ELF-1 (cell line): ENCODE results near the gene HOXB3.

Experiments used
- DNase-seq: peaks from one replicate; pipeline ENCODE4 v3.0.0-alpha.2; 2016; ENCODE audit warnings: low read depth, low spot score

HOXB3 gene

GRCh38 chr17:48600244-48601098, 10.4 kb upstream of the HOXB3 start:
- peak; percentile 86 for DNase-seq

DNA sequence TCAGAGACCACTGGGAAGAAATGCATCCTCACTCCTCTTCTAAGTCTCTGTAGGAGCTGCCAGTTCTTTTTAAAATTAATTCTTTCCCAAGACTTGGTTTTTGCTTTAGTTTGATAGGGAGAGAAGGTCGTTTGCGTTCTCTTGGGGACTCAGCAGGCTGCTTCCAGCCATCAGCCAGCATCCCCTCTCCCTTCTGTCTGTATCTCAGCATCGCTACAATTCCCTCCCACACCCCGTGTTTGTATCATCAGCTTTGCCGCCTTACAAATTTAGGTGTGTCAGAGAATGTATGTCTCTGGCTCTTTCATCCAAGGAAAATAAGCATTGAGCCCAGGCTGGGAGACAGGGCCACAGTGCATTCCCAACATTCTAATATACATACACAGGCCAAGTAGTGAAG, 9.3 kb upstream of the HOXB3 start:
- no peak for DNase-seq

DNA sequence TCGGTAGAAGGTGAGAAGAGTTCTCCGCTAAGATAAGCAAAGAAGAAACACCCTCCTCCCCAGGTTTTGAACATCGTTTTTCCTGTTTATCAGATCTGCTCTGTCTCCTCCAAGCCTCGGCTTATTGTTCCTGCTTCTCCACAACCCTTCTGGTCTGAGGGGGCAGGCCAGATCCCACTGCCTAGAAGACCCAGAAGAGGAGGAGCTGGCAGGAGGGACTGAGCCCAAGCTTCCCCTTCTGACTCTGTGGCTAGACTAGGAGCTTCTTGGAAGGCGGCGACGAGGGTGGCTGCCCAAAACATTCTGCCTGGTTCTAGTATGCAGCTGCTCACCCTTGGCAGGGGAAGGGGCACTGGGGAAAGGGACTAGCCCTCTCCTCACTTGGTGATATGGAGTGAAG, 8.7 kb upstream of the HOXB3 start:
- DNase-seq = no peak

DNA sequence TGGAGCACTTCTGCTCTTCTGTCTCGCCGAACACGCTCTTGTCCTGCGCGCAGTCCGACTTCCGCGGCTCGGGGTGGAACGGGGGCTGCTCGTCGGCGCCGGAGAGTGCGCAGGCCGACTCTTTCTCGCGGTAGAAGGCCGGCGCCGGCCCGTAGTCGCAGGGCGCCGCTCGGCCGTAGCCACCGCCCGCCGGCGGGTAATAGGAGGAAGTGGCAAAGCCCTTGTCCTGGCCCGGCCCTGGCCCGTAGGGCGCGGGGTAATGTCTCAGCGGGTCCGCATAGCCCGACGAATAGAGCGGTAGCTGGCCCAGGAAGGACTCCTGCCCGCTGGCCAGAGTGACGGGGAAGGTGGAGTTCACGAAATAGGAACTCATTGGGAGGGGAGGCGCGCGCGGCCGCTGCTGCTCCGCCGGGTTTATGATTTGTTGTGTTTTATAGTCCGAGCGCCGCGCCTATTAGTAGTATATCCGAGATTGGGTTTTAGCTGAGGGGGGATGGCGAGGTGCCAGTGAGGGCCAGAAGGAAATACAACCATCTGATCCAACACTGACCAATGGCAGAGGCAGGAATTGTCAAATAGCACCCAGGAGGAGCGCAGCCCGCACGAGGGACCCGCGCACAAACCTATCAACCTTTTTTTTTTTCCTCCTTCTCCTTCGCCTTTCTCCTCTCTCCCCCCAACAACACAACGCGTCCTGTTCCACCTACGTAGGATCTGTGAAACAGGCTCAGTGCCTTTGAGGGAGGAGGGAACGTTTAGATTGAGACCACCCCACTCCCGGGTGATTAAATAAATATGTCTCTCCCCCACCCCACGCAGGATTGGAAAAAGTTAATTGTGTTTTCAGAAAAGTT, 8.0 kb upstream of the HOXB3 start:
- DNase-seq = peak; percentile 67

GRCh38 chr17:48597528-48597777, 7.4 kb upstream of the HOXB3 start:
- DNase-seq = no peak

- no peak for DNase-seq
Observed at GRCh38 chr17:48596735-48597527, 6.9 kb upstream of the HOXB3 start.

DNA sequence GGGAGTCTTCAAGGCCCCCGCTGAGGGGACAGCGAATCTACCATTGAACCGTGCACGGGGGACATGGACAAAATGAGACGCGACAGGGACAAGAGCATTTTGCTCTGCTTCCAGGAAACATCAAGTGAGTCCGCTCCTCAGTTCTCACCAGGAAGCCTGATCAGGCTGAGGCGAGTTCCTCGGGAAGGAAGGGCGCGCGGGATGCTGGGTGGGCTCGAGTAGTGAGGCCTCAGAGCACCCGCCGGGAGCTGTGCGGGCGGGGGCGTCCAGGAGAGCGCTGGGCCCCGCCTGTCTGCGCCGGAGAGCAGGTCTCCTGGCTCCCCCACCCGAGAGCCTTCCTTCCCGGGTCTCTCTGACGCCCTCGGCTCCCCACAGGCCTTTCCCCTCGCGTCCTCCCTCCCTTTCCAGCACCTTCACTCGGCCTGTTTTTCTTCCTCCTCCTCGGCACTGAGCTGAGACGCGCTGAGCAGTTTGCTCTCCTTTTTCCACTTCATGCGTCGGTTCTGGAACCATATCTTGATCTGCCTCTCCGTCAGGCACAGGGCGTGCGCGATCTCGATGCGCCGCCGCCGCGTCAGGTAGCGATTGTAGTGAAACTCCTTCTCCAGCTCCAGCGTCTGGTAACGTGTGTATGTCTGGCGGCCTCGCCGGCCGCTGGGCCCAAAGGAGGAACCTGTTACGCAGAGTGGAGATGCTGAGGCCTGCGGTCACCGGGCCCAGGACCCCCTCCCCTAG, 6.1 kb upstream of the HOXB3 start:
- DNase-seq = peak; percentile 64

DNA sequence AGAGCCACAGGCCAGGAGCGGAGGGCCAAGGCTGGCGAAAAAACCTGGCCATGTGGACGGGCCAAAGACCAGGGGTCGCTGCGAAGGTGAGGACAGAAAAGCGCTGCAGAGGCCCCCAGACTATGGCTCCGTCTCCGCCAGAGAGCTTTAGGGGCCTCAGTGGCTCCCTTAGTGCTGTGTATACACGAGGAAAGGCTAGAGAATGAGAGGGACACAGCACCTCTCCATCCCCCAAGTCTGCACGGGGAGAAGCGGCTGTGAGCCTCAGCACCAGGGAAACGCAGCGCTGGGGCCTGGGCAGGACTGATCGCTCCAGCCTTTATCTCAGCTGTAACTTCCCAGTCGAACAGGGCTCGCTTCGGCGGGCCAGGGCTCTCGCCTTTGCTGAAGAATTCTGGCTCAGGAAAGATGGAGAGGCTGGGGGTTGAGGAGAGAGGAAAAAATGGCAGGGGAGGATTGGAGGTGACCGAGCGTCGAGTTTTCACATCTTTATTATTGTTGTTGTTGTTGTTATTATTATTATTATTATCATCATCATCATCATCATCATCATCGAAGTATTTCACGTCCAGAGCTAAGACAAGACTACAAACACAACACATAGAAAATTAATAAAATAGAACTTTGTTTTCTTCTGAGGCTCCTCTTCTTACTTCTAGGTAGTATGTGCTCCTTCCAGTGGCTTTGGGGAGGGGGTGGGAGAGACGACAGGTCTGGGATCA, 5.4 kb upstream of the HOXB3 start:
- DNase-seq = peak; percentile 57

DNA sequence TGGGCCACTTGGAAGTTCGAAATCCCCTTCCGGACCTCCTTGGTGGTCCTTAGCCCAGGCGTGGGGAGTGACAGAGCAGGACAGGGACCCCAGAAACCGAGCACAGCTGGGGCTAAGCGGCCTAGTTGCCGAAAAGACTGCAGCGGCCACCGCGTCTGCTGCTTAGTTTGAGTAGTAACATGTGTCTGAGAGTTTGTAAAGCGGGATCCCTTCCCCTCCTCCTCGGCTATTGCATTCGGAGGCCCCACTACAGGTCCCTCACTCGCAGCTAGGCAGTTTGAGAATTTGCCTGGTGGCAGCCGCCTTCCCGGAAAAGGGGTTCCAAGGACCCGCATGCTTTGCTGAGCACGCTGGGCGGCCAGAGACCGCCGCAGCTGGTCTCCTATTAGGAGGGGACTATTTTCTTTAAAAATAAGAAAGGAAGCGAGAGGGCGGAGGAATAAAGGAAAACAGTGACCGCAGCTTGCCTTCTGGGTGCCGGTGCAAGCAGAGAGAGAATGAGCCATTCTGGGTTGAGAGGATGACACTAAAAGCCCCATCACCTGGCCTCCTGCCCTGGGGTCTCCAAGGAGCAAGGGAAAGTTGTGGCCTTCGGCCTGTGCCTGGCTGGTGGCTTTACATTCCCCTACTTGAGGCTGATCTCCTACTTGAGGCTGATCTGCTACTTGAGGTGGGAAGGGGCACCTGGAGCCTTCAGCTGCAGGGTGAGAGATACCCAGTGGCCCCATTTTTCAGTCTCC, 4.7 kb upstream of the HOXB3 start:
- peak; percentile 66 for DNase-seq

DNA sequence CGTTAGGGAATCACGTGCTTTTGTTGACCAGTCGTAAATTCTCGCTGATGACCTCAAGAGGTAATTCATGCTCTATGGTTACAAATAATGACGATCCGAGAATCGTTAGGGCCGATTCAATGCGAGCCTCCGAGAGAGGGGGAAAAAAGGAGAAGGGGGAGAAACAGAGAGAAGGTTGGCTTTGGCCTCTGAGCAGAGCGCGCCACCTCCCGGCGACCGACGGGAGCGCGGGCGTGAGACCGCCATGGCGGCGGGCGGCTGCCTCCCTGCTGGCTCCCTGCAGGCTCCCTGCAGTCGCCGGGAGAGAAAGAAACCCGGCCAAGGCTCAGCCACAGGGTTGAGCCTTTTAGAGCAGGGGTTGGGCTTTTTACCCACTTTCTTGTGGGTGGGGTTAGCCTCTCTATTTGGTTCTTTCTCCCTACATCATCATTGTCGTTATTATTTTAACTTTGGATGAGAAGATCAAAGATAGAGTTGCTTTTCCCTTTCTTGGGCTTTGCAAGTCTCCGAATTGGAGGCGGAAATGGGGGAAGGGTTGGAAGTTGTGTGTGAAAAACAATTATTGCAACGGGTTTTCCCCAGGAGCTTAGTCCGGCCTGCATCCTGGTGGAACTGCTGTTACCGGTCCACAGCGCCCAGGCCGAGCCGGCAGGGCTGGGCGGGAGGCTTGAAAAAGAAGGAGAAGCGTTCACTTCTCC, 3.9 kb upstream of the HOXB3 start:
- peak; percentile 98 for DNase-seq

DNA sequence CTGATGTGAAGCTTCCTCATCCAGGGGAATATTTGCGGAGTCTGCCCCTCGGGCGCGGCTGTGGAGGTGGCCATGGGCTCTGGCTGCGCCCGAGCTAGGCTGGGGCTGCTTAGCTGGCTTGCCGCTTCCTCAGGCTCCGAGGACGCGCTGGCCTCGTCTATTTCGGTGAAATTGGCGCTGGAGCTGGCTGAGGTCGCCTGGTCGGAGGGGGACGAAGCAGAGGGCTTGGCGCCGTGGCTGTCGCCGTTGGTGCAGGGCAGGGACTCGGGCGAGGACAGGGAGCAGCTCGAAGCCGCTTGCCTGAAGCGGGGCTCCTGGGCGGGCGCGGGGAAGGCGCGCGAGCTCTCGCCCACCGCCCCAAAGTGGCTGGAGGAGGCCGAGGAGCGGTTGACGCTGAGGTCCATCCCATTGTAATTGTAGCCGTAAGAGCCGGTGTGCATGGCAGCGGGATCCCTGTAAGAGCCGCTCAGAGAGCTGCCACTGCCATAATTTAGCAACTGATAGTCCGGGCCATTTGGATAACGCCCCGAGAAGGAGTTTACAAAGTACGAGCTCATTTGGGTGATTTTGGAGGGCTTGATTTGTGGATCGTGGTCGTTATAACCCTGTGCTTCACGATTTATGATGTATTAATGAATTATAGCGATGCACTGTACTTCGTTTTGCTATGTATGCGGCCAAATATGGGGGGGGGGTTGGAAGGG, 3.2 kb upstream of the HOXB3 start, which contains the start of gene HOXB5:
HOXB5 (minus strand) TSS at position 654 of the 704 bp plus-strand sequence; CDS start at position 557, 97 bp downstream.
- peak; percentile 77 for DNase-seq

GRCh38 chr17:48592577-48592976, 2.5 kb upstream of the HOXB3 start:
- no peak for DNase-seq

DNA sequence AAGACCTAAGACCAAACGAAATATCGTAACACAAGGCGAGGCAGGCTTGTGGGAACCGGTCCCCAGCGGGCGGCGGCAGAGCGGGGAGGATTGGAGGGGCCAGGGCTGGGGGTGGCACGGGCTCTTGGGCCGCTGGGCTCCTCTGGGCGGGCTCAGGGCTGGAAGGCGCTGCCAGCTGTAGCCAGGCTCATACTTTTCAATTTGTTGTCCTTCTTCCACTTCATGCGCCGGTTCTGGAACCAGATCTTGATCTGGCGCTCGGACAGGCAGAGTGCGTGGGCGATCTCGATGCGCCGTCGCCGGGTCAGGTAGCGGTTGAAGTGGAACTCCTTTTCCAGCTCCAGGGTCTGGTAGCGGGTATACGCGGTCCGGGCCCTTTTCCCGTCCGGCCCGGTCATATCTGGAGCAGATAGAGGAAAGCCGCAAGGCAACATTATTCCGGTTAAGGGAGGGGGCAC, 2.0 kb upstream of the HOXB3 start:
- DNase-seq = no peak

GRCh38 chr17:48591255-48592056, 1.4 kb upstream of the HOXB3 start:
- no peak for DNase-seq

DNA sequence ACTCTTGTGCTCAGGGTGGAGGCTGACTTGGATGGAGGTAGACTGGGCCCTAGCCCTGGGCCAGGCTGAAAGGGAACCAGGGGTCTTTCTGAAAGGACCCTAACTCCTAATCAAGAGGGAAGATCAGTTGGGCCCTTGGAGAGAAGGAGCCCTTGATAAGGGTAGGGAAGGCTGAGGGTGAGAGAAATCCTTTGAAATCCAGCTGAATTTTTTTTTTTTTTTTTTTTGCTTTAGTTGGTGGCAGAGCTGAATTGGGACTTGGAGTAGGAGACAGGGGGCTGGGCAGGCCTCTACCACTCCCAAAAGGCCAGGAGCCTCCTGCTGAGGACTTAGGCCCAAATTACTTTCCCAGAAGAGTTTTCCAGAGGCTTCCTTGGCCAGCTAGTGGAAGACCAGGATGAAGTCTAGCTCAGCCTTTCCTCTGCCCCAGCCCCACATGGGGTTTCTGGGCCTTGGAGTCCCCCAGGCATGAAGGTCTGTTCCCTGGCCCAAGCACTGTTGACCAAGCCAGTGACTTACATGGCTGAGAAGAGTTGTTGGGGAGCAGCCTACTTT, 643 bp upstream of the HOXB3 start:
- no peak for DNase-seq

GRCh38 chr17:48589060-48589830, 796 bp downstream of the HOXB3 start:
- DNase-seq = peak; percentile 50

GRCh38 chr17:48588528-48588927, 1.5 kb downstream of the HOXB3 start:
- DNase-seq = no peak
